Upper lobe of left lung (tissue), 6 donors: ENCODE data around the gene PRRX1. TPM values are rescaled to one million over a fixed set of nuclear protein-coding genes. Genes with fewer than 3 reads are reported as not detected.

ENCODE experiments used
- ATAC-seq, 2 donors: fragments of 200-7000 bp; cut with Tn5 transposase; one replicate each; pipeline ENCODE4 v1.9.1; 2022; ENCODE audit warnings: mild to moderate bottlenecking in 2 of 2, moderate library complexity in 2 of 2; ENCODE audit not compliant: low FRiP score in 2 of 2
- DNase-seq, 2 donors: peaks; one replicate each; pipeline ENCODE4 v3.0.0-alpha.2; 2019 to 2020
- H3K27ac ChIP-seq, 4 donors: fragments of 200-600 bp; sonication (generic); one replicate each; pipeline ENCODE4 v1.5.1; 2016 to 2019
- H3K27me3 ChIP-seq, 4 donors: fragments of 200-600 bp; sonication (generic); one replicate each; pipeline ENCODE4 v1.5.1; 2017 to 2019
- H3K36me3 ChIP-seq, 4 donors: fragments of 200-600 bp; sonication (generic); one replicate each; pipeline ENCODE4 v1.5.1; 2016 to 2019
- H3K4me1 ChIP-seq, 4 donors: fragments of 200-600 bp; sonication (generic); one replicate each; pipeline ENCODE4 v1.5.1; 2018 to 2019
- H3K4me3 ChIP-seq, 4 donors: fragments of 200-600 bp; sonication (generic); one replicate each; pipeline ENCODE4 v1.5.1; 2017 to 2019; ENCODE audit warnings: mild to moderate bottlenecking in 2 of 4, moderate library complexity in 1 of 4
- H3K9me3 ChIP-seq, 4 donors: fragments of 200-600 bp; sonication (generic); one replicate each; pipeline ENCODE4 v1.5.1; 2018 to 2019
- EP300 ChIP-seq, 4 donors: sonication (generic); formaldehyde crosslinking; IDR thresholded peaks; one replicate each; pipeline ENCODE4 v1.5.1; 2017; ENCODE audit warnings: antibody characterized with exemption in 4 of 4, control low read depth in 2 of 4
- POLR2A ChIP-seq, 4 donors: fragments of 450-650 bp; IDR thresholded peaks; one replicate each; pipeline ENCODE4 v1.5.1; 2016 to 2017; ENCODE audit warnings: antibody characterized with exemption in 4 of 4, mild to moderate bottlenecking in 2 of 4
- POLR2AphosphoS5 ChIP-seq, 2 donors: sonication (generic); formaldehyde crosslinking; IDR thresholded peaks; one replicate each; pipeline ENCODE4 v1.5.1; 2017; ENCODE audit warnings: antibody characterized with exemption in 2 of 2
- WGBS, 2 donors: methylation state at CpG; one replicate each; pipeline ENCODE4 v1.1.5; 2017 to 2018; 5-methylcytosine and 5-hydroxymethylcytosine counted together
- total RNA-seq, 6 donors: library from RNA; depleted of rRNA in 4 of 6; stranded (reverse); fragments of >200 nt in 4 of 6; gene quantifications; one replicate each; pipeline versions ENCODE4 v1.1.0 to v1.2.1, GENCODE V29; 2016 to 2021
- TF ChIP-seq, protein P1 (sequence below), 6 experiments: fragments of 450-650 bp in 4 of 6; fragments of 200-600 bp in 2 of 6; sonication (generic) in 2 of 6; IDR thresholded peaks; one replicate each; pipeline ENCODE4 v1.5.1; 2016 to 2019; ENCODE audit warnings: antibody characterized with exemption in 6 of 6
- donor health status: DM: no; HTN: no; CAD: no; lungs with moderate emphysema.
- donor health status: DM: no; HTN: yes; CAD: no; lungs with severe emphysema.

The PRRX1 gene
- total RNA-seq, 6 donors from 2014 or later = 6.1 to 36.0 (median 19.1) TPM

DNA sequence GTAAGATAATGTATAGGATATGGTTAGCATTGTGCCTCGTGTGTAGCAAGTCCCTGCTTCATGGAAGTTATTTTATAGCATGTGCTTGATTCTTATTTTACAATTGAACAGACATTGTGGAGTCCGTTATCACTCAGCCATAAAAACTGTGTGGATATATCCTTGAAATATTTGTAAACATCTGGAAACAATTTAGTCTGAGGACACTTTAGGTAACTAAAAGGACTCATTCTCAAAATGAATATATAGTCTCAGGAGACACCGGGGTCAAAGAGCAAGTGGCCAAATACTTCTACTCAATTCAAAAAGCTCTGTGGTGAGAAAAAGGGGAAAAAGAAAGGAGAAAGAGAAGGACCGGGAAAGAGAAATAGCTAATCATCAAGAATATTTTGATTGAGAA lies 23.7 kb downstream of the PRRX1 start:
- no peak for DNase-seq
- TF ChIP-seq POLR2A (IDR thresholded peaks at IDR 0.05) = no peak
- TF ChIP-seq EP300 (IDR thresholded peaks at IDR 0.05) = no peak
- TF ChIP-seq, protein P1, sequence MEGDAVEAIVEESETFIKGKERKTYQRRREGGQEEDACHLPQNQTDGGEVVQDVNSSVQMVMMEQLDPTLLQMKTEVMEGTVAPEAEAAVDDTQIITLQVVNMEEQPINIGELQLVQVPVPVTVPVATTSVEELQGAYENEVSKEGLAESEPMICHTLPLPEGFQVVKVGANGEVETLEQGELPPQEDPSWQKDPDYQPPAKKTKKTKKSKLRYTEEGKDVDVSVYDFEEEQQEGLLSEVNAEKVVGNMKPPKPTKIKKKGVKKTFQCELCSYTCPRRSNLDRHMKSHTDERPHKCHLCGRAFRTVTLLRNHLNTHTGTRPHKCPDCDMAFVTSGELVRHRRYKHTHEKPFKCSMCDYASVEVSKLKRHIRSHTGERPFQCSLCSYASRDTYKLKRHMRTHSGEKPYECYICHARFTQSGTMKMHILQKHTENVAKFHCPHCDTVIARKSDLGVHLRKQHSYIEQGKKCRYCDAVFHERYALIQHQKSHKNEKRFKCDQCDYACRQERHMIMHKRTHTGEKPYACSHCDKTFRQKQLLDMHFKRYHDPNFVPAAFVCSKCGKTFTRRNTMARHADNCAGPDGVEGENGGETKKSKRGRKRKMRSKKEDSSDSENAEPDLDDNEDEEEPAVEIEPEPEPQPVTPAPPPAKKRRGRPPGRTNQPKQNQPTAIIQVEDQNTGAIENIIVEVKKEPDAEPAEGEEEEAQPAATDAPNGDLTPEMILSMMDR (IDR thresholded peaks at IDR 0.05) = no peak
- TF ChIP-seq POLR2AphosphoS5 (IDR thresholded peaks at IDR 0.05) = no peak
- Histone ChIP-seq H3K9me3 (no peaks in the 10 kb centered on the region), H3K4me1 (no peaks in the 10 kb centered on the region), H3K36me3 (no peaks in the 10 kb centered on the region), H3K4me3 (no peak overlapping the region), H3K27ac (no peak overlapping the region), H3K27me3 (no peaks in the 10 kb centered on the region)
- WGBS, 2 donors = 82 to 85% methylated on average over 4 of the region's 4 CpGs
- ATAC-seq = no peak

DNA sequence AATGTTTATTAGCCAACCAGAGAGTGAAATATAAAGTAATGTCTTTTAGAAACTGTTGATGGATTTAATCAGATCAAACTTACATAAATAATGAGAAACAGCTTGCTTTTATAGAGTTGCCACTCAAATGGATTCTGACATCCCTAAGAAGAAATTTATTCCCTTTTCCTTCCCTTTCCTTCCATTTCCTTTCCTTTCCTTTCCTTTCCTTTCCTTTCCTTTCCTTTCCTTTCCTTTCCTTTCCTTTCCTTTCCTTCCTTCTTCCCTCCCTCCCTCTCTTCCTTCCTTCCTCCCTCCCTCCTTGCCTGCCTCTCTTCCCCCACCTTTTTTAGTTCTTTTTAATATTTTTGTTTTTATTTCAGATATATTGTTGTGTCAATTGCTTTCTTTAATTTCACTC lies 27.3 kb downstream of the PRRX1 start:
- TF ChIP-seq, protein P1 (IDR thresholded peaks at IDR 0.05) = no peak
- TF ChIP-seq EP300 (IDR thresholded peaks at IDR 0.05) (no peak), POLR2AphosphoS5 (IDR thresholded peaks at IDR 0.05) (no peak), POLR2A (IDR thresholded peaks at IDR 0.05) (no peak)
- DNase-seq (no peak), ATAC-seq (no peak)
- no peak overlapping the region for H3K27ac ChIP-seq
- H3K27me3 ChIP-seq = no peaks in the 10 kb centered on the region
- no peaks in the 10 kb centered on the region for H3K4me1 ChIP-seq
- no peaks in the 10 kb centered on the region for H3K36me3 ChIP-seq
- no peak overlapping the region for H3K4me3 ChIP-seq
- no peaks in the 10 kb centered on the region for H3K9me3 ChIP-seq

DNA sequence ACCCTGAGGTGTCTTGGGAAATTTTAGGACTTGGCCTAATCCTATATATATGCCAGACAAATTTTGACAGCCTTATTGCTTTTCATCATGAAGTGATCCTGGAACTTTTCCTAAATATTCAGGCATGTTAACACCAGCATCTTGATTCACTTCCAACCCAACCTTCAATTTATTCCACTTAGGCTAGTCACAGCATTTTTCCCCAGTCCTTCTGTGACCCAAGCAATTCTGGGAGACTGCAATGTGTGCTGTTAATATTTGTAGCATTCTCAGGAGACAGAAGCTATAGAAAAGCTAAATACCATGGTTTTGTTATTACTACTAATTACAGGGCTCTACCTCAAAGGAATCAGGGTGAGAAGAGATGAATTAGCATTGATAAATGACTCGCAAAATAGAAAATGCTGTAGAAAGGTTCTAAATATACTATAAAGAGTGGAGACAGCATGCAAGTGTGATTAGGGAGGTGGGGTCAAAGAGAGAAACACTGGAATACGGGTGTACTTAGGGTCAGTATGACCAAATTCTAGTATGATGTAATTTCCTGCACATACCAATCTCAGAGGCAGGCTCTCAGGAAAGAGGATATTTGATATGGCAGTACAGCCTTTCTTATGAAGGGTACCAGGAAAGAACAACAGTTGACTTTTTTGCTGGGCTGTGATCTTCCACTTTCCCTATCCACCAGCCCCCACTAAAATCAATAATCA lies 29.1 kb downstream of the PRRX1 start:
- Histone ChIP-seq H3K9me3 (no peaks in the 10 kb centered on the region), H3K4me3 (no peak overlapping the region), H3K27me3 (no peaks in the 10 kb centered on the region), H3K4me1 (no peaks in the 10 kb centered on the region), H3K27ac (no peak overlapping the region), H3K36me3 (no peaks in the 10 kb centered on the region)
- no peak for TF ChIP-seq POLR2A (IDR thresholded peaks at IDR 0.05)
- TF ChIP-seq, protein P1 (IDR thresholded peaks at IDR 0.05) = no peak
- ATAC-seq (peak in 1 of 2 donors; percentile 81), DNase-seq (no peak)
- 44 to 45% methylated on average over 2 of the region's 2 CpGs for WGBS, 2 donors

DNA sequence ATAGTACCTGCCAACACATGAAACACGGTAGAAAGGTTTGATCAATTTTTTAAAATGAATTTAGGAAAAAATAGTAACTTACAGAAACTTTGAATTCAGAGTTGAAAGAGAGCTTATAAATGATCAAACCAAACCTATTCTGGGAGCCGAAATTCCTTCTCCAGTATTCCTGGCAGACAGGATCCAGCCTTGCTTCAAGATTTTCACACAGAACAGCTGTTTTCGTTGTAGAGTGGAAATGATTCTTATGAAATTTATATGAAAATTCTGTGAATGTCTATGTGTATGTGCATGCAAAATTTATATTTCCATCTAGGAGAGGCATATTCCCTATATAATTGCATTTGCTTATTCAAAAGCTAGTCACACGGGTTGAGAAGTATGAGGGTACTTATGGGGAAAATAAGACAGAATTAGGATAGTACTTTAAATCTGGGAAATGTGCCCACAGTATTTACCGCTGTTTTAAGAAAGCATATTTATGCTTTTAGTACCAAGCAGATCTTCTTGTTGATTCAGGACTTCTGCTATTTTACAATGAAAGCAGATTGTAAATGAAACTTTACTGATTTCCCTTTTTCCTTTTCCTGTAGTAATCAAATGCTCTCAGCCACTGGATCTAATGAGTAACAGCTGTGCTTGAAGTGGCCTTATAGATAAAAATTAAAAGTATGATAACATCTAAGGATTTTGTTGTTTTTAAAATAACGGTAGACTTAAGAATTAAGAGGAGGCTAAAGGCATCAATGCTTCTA lies 30.4 kb downstream of the PRRX1 start:
- Histone ChIP-seq H3K9me3 (no peaks in the 10 kb centered on the region), H3K27ac (no peak overlapping the region), H3K4me1 (no peaks in the 10 kb centered on the region), H3K4me3 (no peak overlapping the region), H3K36me3 (no peaks in the 10 kb centered on the region), H3K27me3 (no peaks in the 10 kb centered on the region)
- DNase-seq (no peak), ATAC-seq (no peak)
- TF ChIP-seq POLR2AphosphoS5 (IDR thresholded peaks at IDR 0.05) (no peak), POLR2A (IDR thresholded peaks at IDR 0.05) (no peak), EP300 (IDR thresholded peaks at IDR 0.05) (no peak)
- TF ChIP-seq, protein P1 (IDR thresholded peaks at IDR 0.05) = no peak
- WGBS, 2 donors = 66 to 72% methylated on average over 6 of the region's 6 CpGs
